Chondrocyte (in vitro differentiated cells): ENCODE results near the gene PLCG1. TPM values are rescaled to one million over a fixed set of nuclear protein-coding genes. Genes with fewer than 3 reads are reported as not detected.

Experiments
- DNase-seq: peaks from one replicate; pipeline ENCODE4 v3.0.0; 2021; ENCODE audit warnings: mixed read lengths, low spot score
- H3K27ac Mint-ChIP-seq: one replicate; pipeline ENCODE4 v1.8.0; 2021; ENCODE audit warnings: mild to moderate bottlenecking, moderate library complexity, mixed read lengths; ENCODE audit not compliant: unreplicated experiment
- H3K27me3 Mint-ChIP-seq: 2 replicates; pipeline ENCODE4 v1.8.0; 2021; ENCODE audit warnings: low read depth, mixed read lengths
- H3K36me3 Mint-ChIP-seq: 2 replicates; pipeline ENCODE4 v1.8.0; 2021; ENCODE audit warnings: low read depth, mixed read lengths
- H3K4me1 Mint-ChIP-seq: 2 replicates; pipeline ENCODE4 v1.8.0; 2021; ENCODE audit warnings: low read depth, mild to moderate bottlenecking, mixed read lengths
- H3K4me3 Mint-ChIP-seq: one replicate; pipeline ENCODE4 v1.8.0; 2021; ENCODE audit warnings: mild to moderate bottlenecking, moderate library complexity, mixed read lengths; ENCODE audit not compliant: unreplicated experiment
- H3K9me3 Mint-ChIP-seq: 2 replicates; pipeline ENCODE4 v1.8.0; 2021; ENCODE audit warnings: low read depth, mixed read lengths
- CTCF ChIP-seq: fragments of 200-600 bp; sonication (generic); IDR thresholded peaks from 2 replicates; pipeline ENCODE4 v1.5.0; 2021; ENCODE audit warnings: antibody characterized with exemption, mild to moderate bottlenecking, moderate library complexity
- total RNA-seq: library from RNA; stranded (reverse); gene quantifications from 3 replicates; pipeline ENCODE4 v1.2.1, GENCODE V29; 2021

The PLCG1 gene
- total RNA-seq, 1 donor from 2014 or later: 152 TPM

GRCh38 chr20:41154436-41155176 lies 17.3 kb downstream of the PLCG1 start:
- H3K27ac Mint-ChIP-seq: peak overlapping the region; percentile 49
- H3K36me3 Mint-ChIP-seq: peaks cover 3% of the 10 kb centered on the region
- no peaks in the 10 kb centered on the region for H3K9me3 Mint-ChIP-seq
- DNase-seq: no peak
- no peak overlapping the region for H3K4me3 Mint-ChIP-seq
- no peaks in the 10 kb centered on the region for H3K27me3 Mint-ChIP-seq
- H3K4me1 Mint-ChIP-seq: peaks cover 56% of the 10 kb centered on the region
- peak; percentile 16 for TF ChIP-seq CTCF

GRCh38 chr20:41155261-41155660 lies 17.9 kb downstream of the PLCG1 start:
- Mint-ChIP-seq H3K4me1 (peaks cover 54% of the 10 kb centered on the region), H3K27ac (peak overlapping the region; percentile 49), H3K36me3 (peaks cover 8% of the 10 kb centered on the region), H3K9me3 (no peaks in the 10 kb centered on the region), H3K27me3 (no peaks in the 10 kb centered on the region), H3K4me3 (no peak overlapping the region)
- DNase-seq: no peak
- TF ChIP-seq CTCF: no peak

GRCh38 chr20:41158082-41158625 lies 20.8 kb downstream of the PLCG1 start:
- Mint-ChIP-seq H3K4me1 (peaks cover 39% of the 10 kb centered on the region), H3K4me3 (no peak overlapping the region), H3K36me3 (peaks cover 21% of the 10 kb centered on the region), H3K27ac (no peak overlapping the region), H3K9me3 (no peaks in the 10 kb centered on the region), H3K27me3 (no peaks in the 10 kb centered on the region)
- no peak for DNase-seq
- TF ChIP-seq CTCF: no peak

GRCh38 chr20:41159547-41159946 lies 22.2 kb downstream of the PLCG1 start:
- Mint-ChIP-seq H3K4me1 (peaks cover 28% of the 10 kb centered on the region), H3K27me3 (no peaks in the 10 kb centered on the region), H3K4me3 (no peak overlapping the region), H3K27ac (no peak overlapping the region), H3K36me3 (peaks cover 32% of the 10 kb centered on the region), H3K9me3 (no peaks in the 10 kb centered on the region)
- no peak for DNase-seq
- TF ChIP-seq CTCF: no peak

- Mint-ChIP-seq H3K27ac (no peak overlapping the region), H3K4me1 (peaks cover 17% of the 10 kb centered on the region), H3K27me3 (no peaks in the 10 kb centered on the region), H3K9me3 (no peaks in the 10 kb centered on the region), H3K36me3 (peaks cover 39% of the 10 kb centered on the region), H3K4me3 (no peak overlapping the region)
- TF ChIP-seq CTCF: no peak
- no peak for DNase-seq
Observed at GRCh38 chr20:41160686-41161085, 23.3 kb downstream of the PLCG1 start.
